Tibial artery (tissue), 4 donors: ENCODE measurements around the gene TRIM49B.
"Not testable (repeated sequence)": the region's sequence is repeated elsewhere in the genome, so short reads cannot be mapped to it uniquely, and the experiment has no call there.

Experiments used
- DNase-seq, 2 donors: peaks; one replicate each; pipeline ENCODE4 v3.0.0-alpha.2; 2019
- H3K27ac ChIP-seq, 2 donors: fragments of 200-600 bp; sonication (generic) in 1 of 2; 1 replicate in 1 of 2; 2 replicates in 1 of 2; pipeline ENCODE4 v1.5.1; 2018 to 2019; ENCODE audit warnings: mild to moderate bottlenecking in 1 of 2
- H3K27me3 ChIP-seq, 2 donors: fragments of 200-600 bp; sonication (generic) in 1 of 2; one replicate each; pipeline versions ENCODE4 v1.5.1 to v1.6.0; 2016 to 2019
- H3K36me3 ChIP-seq, 3 donors: fragments of 200-600 bp; sonication (generic) in 2 of 3; one replicate each; pipeline ENCODE4 v1.5.1; 2016 to 2019; ENCODE audit warnings: mild to moderate bottlenecking in 2 of 3
- H3K4me1 ChIP-seq, 4 donors: fragments of 200-600 bp; sonication (generic) in 2 of 4; 1 replicate in 3 of 4; 2 replicates in 1 of 4; pipeline ENCODE4 v1.5.1; 2016 to 2019
- H3K4me3 ChIP-seq, 2 donors: fragments of 200-600 bp; sonication (generic) in 1 of 2; 1 replicate in 1 of 2; 2 replicates in 1 of 2; pipeline ENCODE4 v1.5.1; 2018 to 2019; ENCODE audit warnings: mild to moderate bottlenecking in 2 of 2
- H3K9me3 ChIP-seq, 3 donors: fragments of 200-600 bp; sonication (generic) in 1 of 3; one replicate each; pipeline ENCODE4 v1.5.1; 2016 to 2019
- intact Hi-C: fragments of 100-400 bp; cut with DNase I; formaldehyde crosslinking; loops from one replicate; pipeline ENCODE4 v1.15.0; 2023; ENCODE audit warnings: low total_unique reads

TRIM49B gene, protein sequence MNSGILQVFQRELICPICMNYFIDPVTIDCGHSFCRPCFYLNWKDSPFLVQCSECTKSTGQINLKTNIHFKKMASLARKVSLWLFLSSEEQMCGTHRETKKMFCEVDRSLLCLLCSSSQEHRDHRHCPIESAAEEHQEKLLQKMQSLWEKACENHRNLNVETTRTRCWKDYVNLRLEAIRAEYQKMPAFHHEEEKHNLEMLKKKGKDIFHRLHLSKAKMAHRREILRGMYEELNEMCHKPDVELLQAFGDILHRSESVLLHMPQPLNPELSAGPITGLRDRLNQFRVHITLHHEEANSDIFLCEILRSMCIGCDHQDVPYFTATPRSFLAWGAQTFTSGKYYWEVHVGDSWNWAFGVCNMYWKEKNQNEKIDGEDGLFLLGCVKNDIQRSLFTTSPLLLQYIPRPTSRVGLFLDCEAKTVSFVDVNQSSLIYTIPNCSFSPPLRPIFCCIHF

DNA sequence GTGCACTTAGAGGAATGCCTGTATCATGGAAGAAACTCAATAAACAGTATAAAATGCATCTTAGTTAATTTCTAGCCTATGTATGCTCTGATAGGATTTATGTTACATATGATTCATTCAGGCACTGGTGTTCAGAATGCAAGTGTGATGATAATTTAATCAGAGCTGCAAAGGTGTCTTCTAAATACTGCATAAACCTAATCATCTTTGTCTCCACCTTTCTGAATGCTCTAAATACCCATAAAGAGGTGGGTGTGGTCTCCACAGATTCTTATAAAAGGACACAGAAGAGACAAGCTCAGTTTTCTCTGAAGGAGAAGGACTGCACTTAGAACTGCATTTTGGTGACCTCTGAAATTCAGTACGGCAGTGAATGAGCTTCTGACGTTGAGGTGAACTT, at the start of gene TRIM49B:
TSS of gene TRIM49B (plus strand) at position 301 of the 400 bp plus-strand sequence. CDS start 2,777 bp downstream, outside the sequence.
- H3K9me3 ChIP-seq, H3K27ac ChIP-seq, DNase-seq, intact Hi-C loops, H3K36me3 ChIP-seq, H3K27me3 ChIP-seq, H3K4me1 ChIP-seq, H3K4me3 ChIP-seq: not testable (repeated sequence)

DNA sequence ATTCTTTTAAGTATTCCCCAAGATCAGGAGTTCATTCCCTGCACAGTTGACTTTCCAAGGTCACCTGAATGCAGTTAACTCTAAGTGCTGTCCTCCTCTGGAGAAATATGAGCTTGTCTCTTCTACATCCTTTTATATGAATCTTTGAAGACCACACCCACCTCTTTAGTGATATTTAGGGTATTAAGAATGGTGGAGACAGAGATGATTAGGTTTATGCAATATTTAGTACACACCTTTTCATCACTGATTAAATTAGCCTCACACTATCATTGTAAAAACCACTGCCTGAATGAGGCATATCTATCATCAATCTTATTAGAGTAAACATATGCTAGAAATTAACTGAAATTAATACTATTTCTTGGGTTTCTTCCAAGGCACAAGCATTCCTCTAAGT, 44.8 kb upstream of the TRIM49B start, which contains the start of gene TRIM51G:
TSS of gene TRIM51G (minus strand) at position 101 of the 400 bp plus-strand sequence. CDS start 2,190 bp downstream, outside the sequence.
- H3K36me3 ChIP-seq, H3K27me3 ChIP-seq, DNase-seq, H3K9me3 ChIP-seq, intact Hi-C loops, H3K27ac ChIP-seq, H3K4me1 ChIP-seq, H3K4me3 ChIP-seq: not testable (repeated sequence)

DNA sequence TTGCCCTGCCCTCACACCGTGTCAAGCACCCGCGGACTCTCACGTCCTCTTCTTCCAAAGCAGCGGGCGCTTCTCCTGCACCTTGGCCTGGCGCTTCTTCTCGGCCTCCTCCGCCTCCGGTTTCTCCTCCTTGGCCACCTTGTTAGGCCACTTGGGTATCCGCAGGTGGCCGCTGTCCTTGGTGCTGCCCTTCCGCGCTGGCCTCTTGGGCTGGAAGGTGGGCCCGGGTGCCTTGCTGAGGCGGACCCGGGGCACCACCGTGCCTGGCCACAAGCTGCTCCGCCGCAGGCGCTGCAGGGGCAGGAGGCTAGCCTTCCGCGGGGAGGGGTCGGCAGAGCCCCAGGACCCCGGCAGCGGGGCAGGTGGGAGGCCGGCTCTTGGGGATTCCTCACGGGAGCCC, 19.6 kb downstream of the TRIM49B start:
- H3K9me3 ChIP-seq, H3K36me3 ChIP-seq, H3K27ac ChIP-seq, H3K4me1 ChIP-seq, intact Hi-C loops, DNase-seq, H3K4me3 ChIP-seq, H3K27me3 ChIP-seq: not testable (repeated sequence)

DNA sequence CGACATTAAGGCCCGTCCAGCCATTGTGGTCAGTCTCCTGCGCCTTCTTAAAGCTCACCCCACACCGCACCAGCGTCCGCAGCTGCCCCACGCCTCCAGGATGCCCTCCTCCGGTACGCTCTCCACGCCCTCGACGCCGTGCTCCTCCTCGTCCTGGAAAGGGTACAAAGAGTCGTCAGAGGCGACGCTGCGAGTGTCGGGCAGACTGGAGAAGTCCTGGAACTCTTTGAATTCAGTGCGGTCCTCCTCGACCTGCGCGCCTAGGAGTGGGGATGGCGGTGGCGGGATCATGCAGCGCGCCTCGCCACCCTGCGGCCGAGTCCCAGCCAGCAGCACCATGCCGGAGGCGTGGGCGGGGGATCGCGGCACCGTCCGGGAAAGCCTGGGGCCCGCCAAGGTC, 21.2 kb downstream of the TRIM49B start:
- not testable (repeated sequence) for DNase-seq, H3K4me1 ChIP-seq

DNA sequence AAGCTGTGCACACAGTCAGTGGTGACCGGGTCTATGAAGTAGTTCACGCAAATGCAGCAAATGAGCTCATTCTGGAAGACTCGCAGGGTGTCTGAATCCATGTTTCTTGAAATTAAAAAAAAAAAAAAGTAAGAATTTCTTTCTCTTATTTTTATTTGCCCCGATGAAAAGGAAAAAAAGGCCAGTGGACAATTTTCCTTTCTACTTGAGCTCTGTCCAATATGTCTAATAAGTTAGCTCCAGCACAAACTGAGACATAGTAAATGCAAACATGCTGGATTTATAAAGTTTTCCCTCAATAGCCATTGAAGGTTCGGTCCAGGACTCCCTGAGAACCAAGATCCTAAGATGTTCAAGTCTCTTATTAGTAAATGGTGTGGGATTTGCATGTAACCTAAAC, 30.4 kb downstream of the TRIM49B start, which contains the start of gene TRIM64C:
TSS of gene TRIM64C (minus strand) at position 101 of the 400 bp plus-strand sequence. CDS start at position 101, 0 bp downstream.
- DNase-seq, H3K27me3 ChIP-seq, intact Hi-C loops, H3K27ac ChIP-seq, H3K4me1 ChIP-seq, H3K4me3 ChIP-seq, H3K36me3 ChIP-seq, H3K9me3 ChIP-seq: not testable (repeated sequence)

More for the DNA sequence above, 21.2 kb downstream of the TRIM49B start:
- H3K9me3 ChIP-seq, H3K36me3 ChIP-seq, intact Hi-C loops, H3K27ac ChIP-seq, H3K4me3 ChIP-seq, H3K27me3 ChIP-seq: not testable (repeated sequence)

DNA sequence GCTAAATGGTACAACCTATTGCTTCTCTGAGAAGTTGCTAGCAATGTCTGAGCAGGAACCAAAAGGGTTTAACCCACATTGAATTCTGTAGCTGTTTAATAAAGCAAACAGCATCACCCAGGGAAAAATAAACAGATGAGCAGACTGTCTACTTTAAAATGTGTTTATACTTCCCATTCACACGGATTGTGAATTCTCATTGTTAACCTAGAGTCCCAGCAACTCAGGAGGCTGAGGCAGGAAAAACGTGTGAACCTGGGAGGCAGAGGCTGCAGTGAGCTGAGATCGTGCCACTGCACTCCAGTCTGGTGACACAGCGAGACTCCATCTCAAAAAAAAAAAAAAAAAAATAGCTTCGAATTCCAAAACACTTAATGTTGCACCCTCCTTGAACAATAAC, 41.3 kb downstream of the TRIM49B start:
- H3K9me3 ChIP-seq, H3K36me3 ChIP-seq, H3K27me3 ChIP-seq, H3K4me3 ChIP-seq, H3K27ac ChIP-seq, H3K4me1 ChIP-seq, intact Hi-C loops, DNase-seq: not testable (repeated sequence)
